Activated CD4-positive, alpha-beta memory T cell treated with anti-CD3 and anti-CD28 coated beads, Interleukin-2, amount 10 ng/mL, durations not matched to agents 7 days and 5 days (primary cell): ENCODE results near the gene CTAGE1. TPM values are rescaled to one million over a fixed set of nuclear protein-coding genes. Genes with fewer than 3 reads are reported as not detected.

Source experiments
- CTCF ChIA-PET: fragments of 350-600 bp; sonication (Branson Sonifier 250); formaldehyde crosslinking; loops from one replicate; lab custom pipeline; 2021; ENCODE audit warnings: antibody characterized with exemption, inconsistent platforms; lab: Charles Lee
- POLR2A ChIA-PET: fragments of 350-600 bp; sonication (Branson Sonifier 250); formaldehyde crosslinking; loops from one replicate; lab custom pipeline; 2021; ENCODE audit warnings: antibody characterized with exemption; lab: Charles Lee
- DNase-seq: peaks from one replicate; pipeline ENCODE4 v3.0.0-alpha.2; 2020
- H3K27ac Mint-ChIP-seq: one replicate; pipeline ENCODE4 v1.8.0; 2021; ENCODE audit warnings: mild to moderate bottlenecking, mixed read lengths
- H3K27me3 Mint-ChIP-seq: one replicate; pipeline ENCODE4 v1.8.0; 2021; ENCODE audit warnings: mixed read lengths
- H3K36me3 Mint-ChIP-seq: one replicate; pipeline ENCODE4 v1.8.0; 2021; ENCODE audit warnings: low read depth, mixed read lengths
- H3K4me1 Mint-ChIP-seq: one replicate; pipeline ENCODE4 v1.8.0; 2021; ENCODE audit warnings: mixed read lengths
- H3K4me3 Mint-ChIP-seq: one replicate; pipeline ENCODE4 v1.8.0; 2021; ENCODE audit warnings: mild to moderate bottlenecking, mixed read lengths
- H3K9me3 Mint-ChIP-seq: one replicate; pipeline ENCODE4 v1.8.0; 2021; ENCODE audit warnings: mixed read lengths
- total RNA-seq, 2 experiments: library from RNA; stranded (reverse); gene quantifications; one replicate each; pipeline ENCODE4 v1.2.3, GENCODE V29; 2021

The CTAGE1 gene, protein sequence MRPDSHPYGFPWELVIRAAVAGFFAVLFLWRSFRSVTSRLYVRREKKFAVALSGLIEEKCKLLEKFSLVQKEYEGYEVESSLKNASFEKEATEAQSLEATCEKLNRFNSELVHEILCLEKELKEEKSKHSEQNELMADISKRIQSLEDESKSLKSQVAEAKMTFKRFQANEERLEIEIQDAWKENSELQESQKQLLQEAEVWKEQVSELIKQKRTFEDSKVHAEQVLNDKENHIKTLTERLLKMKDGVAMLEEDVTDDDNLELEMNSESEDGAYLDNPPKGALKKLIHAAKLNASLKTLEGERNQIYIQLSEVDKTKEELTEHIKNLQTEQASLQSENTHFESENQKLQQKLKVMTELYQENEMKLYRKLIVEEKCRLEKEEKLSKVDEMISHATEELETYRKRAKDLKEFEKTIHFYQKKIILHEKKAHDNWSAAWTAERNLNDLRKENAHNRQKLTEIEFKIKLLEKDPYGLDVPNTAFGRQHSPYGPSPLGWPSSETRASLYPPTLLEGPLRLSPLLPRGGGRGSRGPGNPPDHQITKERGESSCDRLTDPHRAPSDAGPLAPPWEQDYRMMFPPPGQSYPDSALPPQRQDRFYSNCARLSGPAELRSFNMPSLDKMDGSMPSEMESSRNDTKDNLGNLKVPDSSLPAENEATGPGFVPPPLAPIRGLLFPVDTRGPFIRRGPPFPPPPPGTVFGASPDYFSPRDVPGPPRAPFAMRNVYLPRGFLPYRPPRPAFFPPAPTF
- not detected for total RNA-seq

DNA sequence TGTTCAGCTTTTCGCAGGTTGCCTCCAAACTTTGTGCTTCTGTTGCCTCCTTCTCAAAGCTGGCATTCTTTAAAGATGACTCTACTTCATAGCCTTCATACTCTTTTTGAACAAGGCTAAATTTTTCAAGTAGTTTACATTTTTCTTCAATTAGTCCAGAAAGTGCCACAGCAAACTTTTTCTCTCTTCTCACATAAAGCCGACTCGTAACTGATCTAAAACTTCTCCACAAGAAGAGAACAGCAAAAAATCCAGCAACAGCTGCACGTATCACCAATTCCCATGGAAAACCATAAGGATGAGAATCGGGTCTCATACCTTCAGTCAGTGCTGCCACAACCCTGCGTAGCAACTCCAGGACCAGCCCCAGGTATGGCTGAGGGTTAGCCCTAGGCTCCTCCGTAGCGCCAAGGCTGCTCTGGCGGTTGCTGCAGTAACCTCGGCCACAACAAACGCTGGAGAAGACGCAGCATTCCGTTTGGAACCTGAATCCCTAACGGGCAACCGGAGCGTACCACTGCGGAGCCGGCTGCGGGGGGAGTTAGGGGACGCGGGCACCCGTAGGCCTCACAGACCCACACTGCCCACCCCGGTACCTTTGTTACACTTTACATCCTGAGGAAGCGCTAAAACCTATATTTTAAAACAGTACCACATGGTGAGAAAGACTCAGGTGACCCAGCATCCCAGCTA, at the start of gene CTAGE1:
Gene CTAGE1 (minus strand): TSS at position 420 of the 693 bp plus-strand sequence. CDS start 104 bp downstream, at position 316.
- H3K4me1 Mint-ChIP-seq: no peaks in the 10 kb centered on the region
- POLR2A ChIA-PET: no interaction called here
- H3K4me3 Mint-ChIP-seq: no peak within 1 kb of the TSS
- CTCF ChIA-PET: no interaction called here
- H3K9me3 Mint-ChIP-seq: peaks cover 6% of the 10 kb centered on the region
- no peaks in the 10 kb centered on the region for H3K27me3 Mint-ChIP-seq
- H3K27ac Mint-ChIP-seq: no peak within 1 kb of the TSS
- DNase-seq: no peak
- no peaks in the 10 kb centered on the region for H3K36me3 Mint-ChIP-seq

DNA sequence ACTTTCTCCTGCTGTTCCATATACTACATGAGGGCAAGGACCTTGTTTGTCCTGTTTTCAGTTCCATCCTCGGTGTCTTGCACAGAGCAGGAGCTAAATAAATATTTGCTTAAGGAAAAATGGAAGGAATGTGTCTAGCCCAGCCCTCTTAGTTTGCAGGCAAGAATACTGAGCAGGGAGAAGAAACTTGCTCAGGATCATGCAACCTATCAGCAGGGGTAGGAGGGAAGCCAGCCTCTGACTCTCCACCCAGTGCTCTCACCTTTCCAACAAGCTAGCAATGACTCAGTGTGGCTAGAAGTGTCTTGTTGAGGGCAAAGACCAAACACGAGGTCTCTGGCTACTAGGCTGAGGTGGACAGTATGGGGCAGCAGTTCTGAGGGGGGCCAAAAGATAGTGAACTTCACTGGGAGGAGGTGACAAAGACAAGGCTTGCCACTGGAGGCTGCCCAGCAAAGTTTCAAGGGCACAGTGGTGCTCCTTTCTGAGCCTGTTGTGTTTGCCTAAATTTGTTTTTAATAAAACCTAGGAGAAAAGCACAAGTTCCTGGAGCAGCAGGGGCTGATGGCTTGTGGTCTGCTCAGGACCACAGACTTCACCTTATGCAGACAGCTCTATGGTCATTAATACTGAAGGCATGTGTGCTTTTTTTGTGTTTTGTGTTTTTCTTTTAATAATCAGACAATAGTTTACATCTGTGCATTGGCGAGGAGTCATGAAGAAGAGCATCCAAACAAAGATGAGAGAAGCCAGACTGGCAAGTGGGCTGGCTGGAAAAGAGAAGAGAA, 49.1 kb upstream of the CTAGE1 start:
- Mint-ChIP-seq H3K27ac (no peak overlapping the region), H3K4me1 (no peaks in the 10 kb centered on the region), H3K9me3 (no peaks in the 10 kb centered on the region), H3K4me3 (no peak overlapping the region), H3K36me3 (no peaks in the 10 kb centered on the region), H3K27me3 (no peaks in the 10 kb centered on the region)
- no peak for DNase-seq
- ChIA-PET CTCF (no interaction called here), POLR2A (no interaction called here)

DNA sequence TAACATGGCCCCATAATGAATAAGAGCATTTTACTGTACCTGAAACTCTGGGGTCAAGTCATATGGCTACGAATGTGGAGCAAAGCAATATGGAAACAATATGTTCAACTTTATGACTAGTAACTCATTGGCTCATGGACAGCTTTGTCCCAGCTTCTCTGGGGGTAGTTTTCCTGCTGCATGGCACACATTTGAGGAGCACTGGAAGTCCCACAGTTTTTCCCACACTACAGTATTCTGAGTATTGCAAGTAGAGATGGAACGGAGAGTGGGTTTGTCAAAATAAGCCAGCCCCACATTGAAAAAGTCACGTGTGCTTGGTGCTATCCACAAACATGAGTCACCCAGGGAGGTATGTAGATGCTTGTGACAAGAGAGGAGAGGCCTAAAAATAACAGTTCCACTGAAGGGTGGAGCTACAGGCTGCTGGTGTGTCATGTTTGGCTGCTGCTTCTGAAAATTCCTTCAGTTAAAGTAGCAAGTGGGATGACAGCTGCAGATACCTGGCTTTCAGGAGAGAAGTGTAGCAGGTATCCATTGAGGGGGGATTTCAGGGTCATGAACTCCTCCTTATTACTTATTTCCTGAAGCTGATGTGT, 48.2 kb upstream of the CTAGE1 start:
- ChIA-PET CTCF (no interaction called here), POLR2A (no interaction called here)
- no peaks in the 10 kb centered on the region for H3K4me1 Mint-ChIP-seq
- H3K9me3 Mint-ChIP-seq: no peaks in the 10 kb centered on the region
- no peaks in the 10 kb centered on the region for H3K36me3 Mint-ChIP-seq
- H3K27ac Mint-ChIP-seq: no peak overlapping the region
- H3K4me3 Mint-ChIP-seq: no peak overlapping the region
- no peaks in the 10 kb centered on the region for H3K27me3 Mint-ChIP-seq
- DNase-seq: no peak

DNA sequence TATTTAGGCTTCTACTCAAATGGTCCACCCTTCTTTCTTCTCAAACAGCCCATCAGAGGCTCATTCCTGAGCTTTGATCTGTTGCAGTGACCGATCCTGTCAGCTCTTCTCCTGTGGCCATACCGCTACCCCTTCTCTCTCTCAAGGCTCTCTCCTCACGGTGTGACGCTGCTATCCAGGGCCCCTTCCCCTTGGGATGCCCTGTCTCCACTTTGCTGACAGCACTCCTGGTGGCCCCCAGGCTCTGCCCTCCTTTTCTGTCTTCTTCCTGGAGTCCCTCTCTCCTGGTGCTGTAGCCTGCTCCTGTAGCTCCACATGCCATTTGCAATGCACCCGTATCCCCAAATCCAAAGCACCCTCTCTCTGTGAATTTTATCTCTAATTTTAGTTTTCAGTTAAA, 45.4 kb upstream of the CTAGE1 start:
- CTCF ChIA-PET: no interaction called here
- H3K4me3 Mint-ChIP-seq: no peak overlapping the region

DNA sequence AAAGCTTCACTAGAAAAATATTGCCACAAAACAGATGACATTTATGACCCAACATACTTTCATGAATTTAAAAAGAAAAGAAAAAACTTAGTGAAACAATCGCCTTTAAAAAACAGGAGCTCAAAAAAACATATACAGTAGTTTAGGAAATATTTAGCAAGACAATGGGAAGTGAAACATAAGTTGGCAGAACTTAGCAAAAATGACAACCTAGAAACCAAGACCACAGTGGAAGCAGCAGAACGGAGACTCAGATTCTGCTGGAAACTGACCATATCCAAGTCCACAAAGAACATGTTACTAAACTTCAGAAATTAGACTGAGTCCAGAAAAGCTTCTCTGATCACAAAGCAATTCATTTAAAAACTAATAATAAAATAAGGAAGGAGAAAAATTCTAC, 41.8 kb upstream of the CTAGE1 start:
- no peak overlapping the region for H3K27ac Mint-ChIP-seq
- H3K4me3 Mint-ChIP-seq: no peak overlapping the region
- H3K4me1 Mint-ChIP-seq: no peaks in the 10 kb centered on the region
- POLR2A ChIA-PET: no interaction called here
- no peaks in the 10 kb centered on the region for H3K27me3 Mint-ChIP-seq
- no peak for DNase-seq
- H3K36me3 Mint-ChIP-seq: no peaks in the 10 kb centered on the region
- no peaks in the 10 kb centered on the region for H3K9me3 Mint-ChIP-seq
- CTCF ChIA-PET: no interaction called here

More for the DNA sequence above, 45.4 kb upstream of the CTAGE1 start:
- Mint-ChIP-seq H3K4me1 (no peaks in the 10 kb centered on the region), H3K27me3 (no peaks in the 10 kb centered on the region), H3K27ac (no peak overlapping the region), H3K36me3 (no peaks in the 10 kb centered on the region), H3K9me3 (no peaks in the 10 kb centered on the region)
- POLR2A ChIA-PET: no interaction called here
- DNase-seq: no peak

DNA sequence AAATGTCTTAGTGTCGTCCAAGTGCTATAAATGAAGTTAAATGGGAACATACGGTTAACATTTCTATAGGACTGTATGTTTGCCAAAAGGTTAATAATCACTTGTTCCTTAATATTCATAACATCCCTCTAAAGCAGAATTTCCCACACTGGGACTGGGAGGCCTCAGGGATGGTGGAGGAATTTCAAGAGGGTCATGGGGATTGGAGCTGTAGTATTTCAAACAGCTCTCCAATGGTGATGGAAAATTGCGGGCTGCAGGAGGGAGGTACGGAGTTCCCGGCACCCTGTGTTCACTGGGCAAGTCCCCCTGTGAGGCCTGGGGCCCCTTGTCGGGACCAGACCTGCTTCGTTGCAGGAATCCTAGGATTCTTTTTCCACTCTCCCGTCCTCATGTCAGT, 39.8 kb upstream of the CTAGE1 start:
- H3K4me1 Mint-ChIP-seq: no peaks in the 10 kb centered on the region
- H3K36me3 Mint-ChIP-seq: no peaks in the 10 kb centered on the region
- H3K9me3 Mint-ChIP-seq: no peaks in the 10 kb centered on the region
- H3K27me3 Mint-ChIP-seq: no peaks in the 10 kb centered on the region
- no peak for DNase-seq
- no peak overlapping the region for H3K4me3 Mint-ChIP-seq
- H3K27ac Mint-ChIP-seq: no peak overlapping the region
- POLR2A ChIA-PET: no interaction called here
- CTCF ChIA-PET: no interaction called here

DNA sequence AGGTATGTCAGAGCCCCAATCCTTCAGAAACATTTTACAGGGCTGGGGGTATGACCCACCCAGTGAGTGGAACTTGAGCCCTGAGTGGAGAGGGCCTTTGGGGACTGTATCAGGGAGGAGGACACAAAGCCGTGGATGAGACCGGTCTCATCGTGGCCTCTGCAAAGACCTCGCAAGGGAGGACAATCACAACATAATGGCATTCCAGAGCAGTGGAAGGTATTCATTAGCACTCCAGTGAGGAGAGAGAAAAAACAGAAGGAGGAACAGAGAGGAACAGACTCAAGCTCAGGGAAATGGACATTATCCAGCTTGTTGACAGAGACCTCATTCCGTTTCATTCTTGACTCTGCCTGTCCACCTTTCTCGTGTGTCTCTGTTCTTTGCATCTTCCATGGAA, 38.8 kb upstream of the CTAGE1 start:
- no peak for DNase-seq
- no peaks in the 10 kb centered on the region for H3K27me3 Mint-ChIP-seq
- no peaks in the 10 kb centered on the region for H3K9me3 Mint-ChIP-seq
- ChIA-PET POLR2A (no interaction called here), CTCF (no interaction called here)
- no peaks in the 10 kb centered on the region for H3K36me3 Mint-ChIP-seq
- no peak overlapping the region for H3K4me3 Mint-ChIP-seq
- no peaks in the 10 kb centered on the region for H3K4me1 Mint-ChIP-seq
- H3K27ac Mint-ChIP-seq: no peak overlapping the region

DNA sequence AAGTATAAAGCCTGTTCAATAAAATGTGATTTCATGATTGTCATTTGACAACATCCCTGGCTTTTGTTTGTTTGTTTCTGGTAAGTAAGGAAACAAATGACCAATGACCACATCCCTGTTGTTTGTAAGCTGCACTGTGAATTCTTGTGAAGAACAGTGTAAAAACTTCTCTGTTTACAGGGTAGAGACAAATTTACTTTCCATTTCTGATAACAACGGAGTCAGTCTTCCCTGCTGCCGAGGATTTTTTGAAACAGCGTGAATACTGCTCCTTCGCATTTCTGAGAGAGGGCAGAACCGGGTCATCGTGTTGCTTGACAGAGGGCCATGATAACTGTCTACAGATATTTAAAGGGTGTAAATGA, 38.4 kb upstream of the CTAGE1 start:
- H3K4me3 Mint-ChIP-seq: no peak overlapping the region
- H3K27me3 Mint-ChIP-seq: no peaks in the 10 kb centered on the region
- H3K4me1 Mint-ChIP-seq: no peaks in the 10 kb centered on the region
- no peak overlapping the region for H3K27ac Mint-ChIP-seq
- POLR2A ChIA-PET: no interaction called here
- DNase-seq: no peak
- H3K9me3 Mint-ChIP-seq: peaks cover under 1% of the 10 kb centered on the region
- H3K36me3 Mint-ChIP-seq: no peaks in the 10 kb centered on the region
- CTCF ChIA-PET: no interaction called here

DNA sequence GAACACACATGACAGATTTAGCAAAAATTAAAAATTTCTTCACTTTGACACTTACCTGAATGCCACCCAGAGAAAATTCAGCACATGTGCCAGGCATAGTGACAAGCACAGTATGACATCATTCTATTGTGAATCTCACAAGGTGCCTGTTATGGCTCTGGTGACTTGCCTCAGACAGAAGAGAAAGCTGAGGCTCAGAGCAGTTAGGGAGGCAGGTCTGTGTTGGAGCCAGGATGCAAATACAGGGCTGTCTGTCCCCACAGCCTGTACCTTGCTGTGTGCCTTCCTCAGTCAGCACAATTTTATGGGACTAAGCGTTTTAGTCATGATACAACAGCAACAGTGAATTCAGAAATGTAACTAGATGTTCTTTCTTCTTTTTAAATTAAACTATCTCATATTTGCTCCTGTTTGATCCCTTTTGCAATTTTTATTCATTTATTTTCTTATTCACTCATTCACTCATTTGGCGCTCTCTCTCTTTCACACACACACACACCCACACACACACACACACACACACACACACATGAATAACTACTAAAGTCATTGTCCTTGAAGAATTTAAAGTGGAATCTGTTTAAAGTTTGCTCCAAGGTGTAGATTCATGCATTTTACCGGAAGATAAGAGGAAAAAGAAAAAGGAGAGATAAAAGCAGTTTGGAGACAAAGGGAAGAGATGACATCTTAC, 37.9 kb upstream of the CTAGE1 start:
- POLR2A ChIA-PET: no interaction called here
- CTCF ChIA-PET: no interaction called here
- Mint-ChIP-seq H3K4me1 (no peaks in the 10 kb centered on the region), H3K27ac (no peak overlapping the region), H3K4me3 (no peak overlapping the region), H3K27me3 (no peaks in the 10 kb centered on the region), H3K36me3 (no peaks in the 10 kb centered on the region), H3K9me3 (peaks cover 4% of the 10 kb centered on the region)
- DNase-seq: no peak

DNA sequence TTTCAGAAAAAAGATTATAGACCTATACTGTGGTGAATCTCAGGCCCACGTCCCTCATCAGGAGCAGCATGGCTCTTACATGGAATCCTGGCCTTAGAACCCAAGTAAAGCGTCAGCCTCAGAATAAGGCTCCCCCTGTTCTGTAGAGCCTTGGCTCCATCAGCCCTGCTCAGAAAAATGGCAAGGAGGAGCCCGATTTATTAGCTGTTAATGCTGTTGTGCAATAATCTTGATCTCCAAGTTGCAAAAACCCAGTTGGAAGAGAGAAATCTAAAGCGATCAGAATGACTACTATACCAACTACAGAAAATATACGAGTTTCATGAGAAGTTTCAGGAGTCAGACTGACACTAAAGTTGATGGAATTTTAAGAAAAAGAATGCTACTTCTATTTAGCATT, 35.6 kb upstream of the CTAGE1 start:
- Mint-ChIP-seq H3K27ac (no peak overlapping the region), H3K36me3 (no peaks in the 10 kb centered on the region), H3K9me3 (peaks cover 21% of the 10 kb centered on the region), H3K27me3 (no peaks in the 10 kb centered on the region), H3K4me1 (no peaks in the 10 kb centered on the region), H3K4me3 (no peak overlapping the region)
- ChIA-PET CTCF (no interaction called here), POLR2A (no interaction called here)
- no peak for DNase-seq

DNA sequence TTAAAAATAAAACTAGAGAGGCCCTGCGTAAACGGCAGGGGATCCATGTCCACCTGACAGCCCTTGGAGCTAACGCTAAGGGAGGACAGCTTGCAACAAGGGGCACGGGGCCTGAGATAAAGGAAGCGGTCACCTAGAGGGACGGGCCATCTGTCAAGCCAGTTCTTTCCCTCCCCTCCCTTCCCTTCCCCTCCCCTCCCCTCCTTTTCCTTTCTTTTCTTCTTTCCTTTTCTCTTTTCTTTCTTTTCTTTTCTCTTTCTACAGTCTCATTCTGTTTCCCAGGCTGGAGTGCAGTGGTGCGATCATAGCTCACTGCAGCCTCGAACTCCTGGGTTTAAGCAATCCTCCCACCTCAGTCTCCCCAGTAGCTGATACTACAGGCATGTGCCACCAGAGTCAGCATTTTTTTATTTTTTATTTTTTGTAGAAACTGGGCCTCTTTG, 34.5 kb upstream of the CTAGE1 start:
- CTCF ChIA-PET: no interaction called here
- H3K27me3 Mint-ChIP-seq: no peaks in the 10 kb centered on the region
- no peak overlapping the region for H3K27ac Mint-ChIP-seq
- no peaks in the 10 kb centered on the region for H3K36me3 Mint-ChIP-seq
- no peak overlapping the region for H3K4me3 Mint-ChIP-seq
- POLR2A ChIA-PET: no interaction called here
- H3K4me1 Mint-ChIP-seq: no peaks in the 10 kb centered on the region
- peaks cover 21% of the 10 kb centered on the region for H3K9me3 Mint-ChIP-seq
- DNase-seq: no peak

DNA sequence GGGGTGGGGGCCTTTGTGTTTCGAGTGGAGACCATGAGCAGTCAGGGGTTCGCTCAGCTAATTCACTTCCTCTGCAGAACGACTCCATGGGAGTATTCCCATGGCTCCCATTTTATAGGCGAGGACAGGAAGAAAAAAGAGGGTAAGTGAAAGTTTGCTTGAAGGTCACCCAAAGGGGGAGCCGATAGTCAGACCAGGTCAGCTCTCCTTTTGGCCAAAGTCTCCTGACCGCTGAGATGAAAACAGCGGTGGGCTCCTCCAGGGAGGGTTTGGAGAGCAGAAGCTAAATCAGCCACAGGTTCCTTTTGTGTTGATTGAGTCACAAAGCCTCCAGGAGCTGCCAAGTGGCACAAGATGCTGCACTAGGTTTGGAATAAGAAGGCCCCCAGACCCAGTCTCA, 34.1 kb upstream of the CTAGE1 start:
- Mint-ChIP-seq H3K27me3 (no peaks in the 10 kb centered on the region), H3K4me3 (no peak overlapping the region), H3K9me3 (peaks cover 21% of the 10 kb centered on the region), H3K27ac (no peak overlapping the region), H3K36me3 (no peaks in the 10 kb centered on the region), H3K4me1 (no peaks in the 10 kb centered on the region)
- DNase-seq: no peak
- CTCF ChIA-PET: no interaction called here
- POLR2A ChIA-PET: no interaction called here
